K562 (cell line): ENCODE data around the gene WAS. TPM values are rescaled to one million over a fixed set of nuclear protein-coding genes. Genes with fewer than 3 reads are reported as not detected.

Source experiments
- ATAC-seq: fragments of 200-7000 bp; cut with Tn5 transposase; 3 replicates; pipeline ENCODE4 v1.9.1; 2020; ENCODE audit warnings: moderate library complexity
- BruUV-seq: library from RNA; stranded (reverse); fragments of 400-500 nt; replicated peaks from 2 replicates; lab custom pipeline; 2021; lab: Mats Ljungman, UMichigan
- CTCF ChIA-PET: fragments of 300-600 bp; formaldehyde crosslinking; extraction: SDS; loops from one replicate; lab custom pipeline; 2021; ENCODE audit warnings: low intra/inter-chr PET ratio; lab: Yijun Ruan, JAX
- POLR2A ChIA-PET: fragments of 300-600, 350-650 bp; sonication (Branson Sonifier 250); formaldehyde crosslinking; extraction: SDS; loops from one replicate; lab custom pipeline; 2021; ENCODE audit warnings: antibody characterized with exemption, inconsistent platforms; lab: Yijun Ruan, JAX
- DNase-seq, 4 experiments: peaks; one replicate each; pipeline versions ENCODE4 v3.0.0 to v3.0.0-alpha.2; 2011 to 2018; ENCODE audit warnings: low spot score in 3 of 4, mixed read lengths in 3 of 4; ENCODE audit errors: extremely low read depth in 1 of 4
- FAIRE-seq: peaks from 2 replicates; lab custom pipeline; 2011; peaks lifted over from hg19 to GRCh38; lab: Jason Lieb, UNC
- H2AFZ ChIP-seq: 2 replicates; pipeline ENCODE4 v1.6.0; 2011; ENCODE audit warnings: low read depth, low read length, control low read depth, inconsistent platforms
- H3K27ac ChIP-seq: fragments of 200-600 bp; 3 replicates; pipeline ENCODE4 v1.8.0; 2011; ENCODE audit warnings: low read depth, mild to moderate bottlenecking, control low read depth, inconsistent platforms, low read length, moderate library complexity, mixed read lengths; ENCODE audit errors: extremely low read depth
- H3K27me3 ChIP-seq, 2 experiments: fragments of 300-600 bp in 1 of 2; 2 replicates in 1 of 2; 3 replicates in 1 of 2; pipeline versions ENCODE4 v1.6.0 to v1.8.0; 2011; ENCODE audit warnings: inconsistent platforms in 2 of 2, low read length in 2 of 2, mild to moderate bottlenecking in 1 of 2, mixed read lengths in 1 of 2, moderate library complexity in 1 of 2; ENCODE audit not compliant: control insufficient read depth in 2 of 2, insufficient read depth in 2 of 2
- H3K36me3 ChIP-seq: fragments of 300-600 bp; 3 replicates; pipeline ENCODE4 v1.8.0; 2011; ENCODE audit warnings: mild to moderate bottlenecking, low read length, inconsistent platforms; ENCODE audit not compliant: control insufficient read depth, insufficient read depth
- H3K4me1 ChIP-seq, 2 experiments: fragments of 200-600 bp in 1 of 2; replicated peaks in 1 of 2; 2 replicates in 1 of 2; 3 replicates in 1 of 2; pipeline versions ENCODE4 v1.5.1 to v1.8.0; 2011; ENCODE audit warnings: inconsistent platforms in 2 of 2, low read length in 2 of 2, mild to moderate bottlenecking in 1 of 2, mixed read lengths in 1 of 2, moderate library complexity in 1 of 2; ENCODE audit not compliant: control insufficient read depth in 2 of 2, insufficient read depth in 2 of 2
- H3K4me2 ChIP-seq: 2 replicates; pipeline ENCODE4 v1.6.1; 2011; ENCODE audit warnings: low read length, control low read depth, inconsistent platforms, mixed read lengths; ENCODE audit not compliant: insufficient read depth
- H3K4me3 ChIP-seq: fragments of 200-600 bp; sonication (generic), shearing (Covaris generic); 2 replicates; pipeline ENCODE4 v1.5.1; 2016; ENCODE audit warnings: control low read depth, inconsistent platforms
- H3K79me2 ChIP-seq: fragments of 200-600 bp; 3 replicates; pipeline ENCODE4 v1.8.0; 2011; ENCODE audit warnings: low read length, inconsistent platforms; ENCODE audit not compliant: control insufficient read depth, insufficient read depth
- H3K9ac ChIP-seq, 2 experiments: 2 replicates each; pipeline versions ENCODE4 v1.6.0 to v1.6.1; 2011; ENCODE audit warnings: low read depth in 2 of 2, low read length in 2 of 2, control low read depth in 1 of 2, inconsistent platforms in 1 of 2, mild to moderate bottlenecking in 1 of 2, mixed read lengths in 1 of 2; ENCODE audit not compliant: insufficient read depth in 1 of 2
- H3K9me1 ChIP-seq: one replicate; pipeline ENCODE4 v1.6.0; 2011; ENCODE audit warnings: inconsistent platforms, mild to moderate bottlenecking, low read length, moderate library complexity; ENCODE audit not compliant: control insufficient read depth, insufficient read depth
- H3K9me3 ChIP-seq: replicated peaks from 2 replicates; pipeline ENCODE4 v1.5.1; 2011; ENCODE audit warnings: low read depth, low read length, inconsistent platforms; ENCODE audit not compliant: control insufficient read depth, insufficient read depth
- H4K20me1 ChIP-seq: replicated peaks from 2 replicates; pipeline ENCODE4 v1.6.1; 2011; ENCODE audit warnings: low read length, inconsistent platforms, mixed read lengths; ENCODE audit not compliant: control insufficient read depth, insufficient read depth
- POLR2A ChIP-seq: fragments of 450-650 bp; conservative IDR thresholded peaks from 2 replicates; pipeline ENCODE4 v1.6.1; 2016
- POLR2G ChIP-seq: fragments of 200-400 bp; formaldehyde crosslinking; IDR thresholded peaks from 2 replicates; pipeline ENCODE4 v1.6.1; 2017; ENCODE audit warnings: low read depth, mild to moderate bottlenecking, antibody characterized with exemption, low read length, moderate library complexity
- RBM22 ChIP-seq: fragments of 200-400 bp; formaldehyde crosslinking; IDR thresholded peaks from 2 replicates; pipeline ENCODE4 v1.6.1; 2018; ENCODE audit warnings: low read length, low read depth; ENCODE audit not compliant: poor library complexity, severe bottlenecking
- SREBF2 ChIP-seq: sonication (generic); formaldehyde crosslinking; IDR thresholded peaks from 2 replicates; pipeline ENCODE4 v1.4.0; 2020; ENCODE audit warnings: mild to moderate bottlenecking, missing genetic modification reagents
- WGBS: fragments of 100-300 bp; shearing (Covaris generic); methylation state at CpG from one replicate; pipeline ENCODE4 v1.1.6; 2016; ENCODE audit warnings: low coverage, mixed read lengths; ENCODE audit not compliant: insufficient coverage; ENCODE audit errors: missing lambda C conversion rate; 5-methylcytosine and 5-hydroxymethylcytosine counted together
- in situ Hi-C: fragments of 300-500 bp; cut with MboI; formaldehyde crosslinking; loops from 4 replicates; pipeline ENCODE4 v1.15.0; 2018; ENCODE audit warnings: inconsistent platforms, mixed read lengths
- intact Hi-C: fragments of 100-400 bp; cut with micrococcal nuclease; formaldehyde crosslinking; loops from 2 replicates; pipeline ENCODE4 v1.14.2; 2022
- polyA plus RNA-seq, 8 experiments: library from polyadenylated mRNA; depleted of rRNA in 4 of 8; stranded (reverse) in 5 of 8; unstranded in 3 of 8; fragments of >200 nt; fragmentation: Nextera tagmentation in 2 of 8; fragmentation: Illumina TruSeq in 1 of 8; extraction: Ambion mirVana in 2 of 8; extraction: Trizol in 1 of 8; gene quantifications; 2 replicates each; pipeline versions ENCODE4 v1.2.1 to v1.2.3, GENCODE V29; 2011 to 2014; ENCODE audit warnings: inconsistent platforms in 1 of 8, missing spikeins in 1 of 8
- total RNA-seq, 7 experiments: library from RNA; depleted of rRNA in 6 of 7; stranded (reverse); fragments of >200 nt in 6 of 7; fragmentation: Illumina TruSeq in 2 of 7; extraction: Trizol in 2 of 7; gene quantifications; 2 replicates each; pipeline versions ENCODE4 v1.2.1 to v1.2.3, GENCODE V29; 2011 to 2021; ENCODE audit warnings: low replicate concordance in 1 of 7

The WAS gene
- total and polyA plus RNA-seq, 9 of the 15 experiments (the other 6 are each of a cell fraction or from before 2014, with no cell fraction given) = 0.11 to 16.1 (median 3.8) TPM

GRCh38 chrX:48703642-48704481 lies 20.3 kb downstream of the WAS start (continued):
- TF ChIP-seq SREBF2 (CRISPR knock-in tag) = no peak

- H3K27ac ChIP-seq = no peak overlapping the region
- no peaks in the 10 kb centered on the region for H3K9me1 ChIP-seq
- ChIA-PET CTCF (no interaction called here), POLR2A (interaction anchor here (0.7 to 1.5 kb wide), 2 partner anchors 10 to 403 kb away, joined by 3 read pairs; partner anchors contain the start of gene SUV39H1)
- H2AFZ ChIP-seq = no peak overlapping the region
- H3K4me1 ChIP-seq = peaks cover 20 to 26% of the 10 kb centered on the region in 2 experiments
- H3K4me2 ChIP-seq = no peak overlapping the region
- ATAC-seq (no peak), DNase-seq (no peak), FAIRE-seq (no peak)
- H3K9me3 ChIP-seq = no peaks in the 10 kb centered on the region
- peaks cover 42% of the 10 kb centered on the region for H3K79me2 ChIP-seq
- peaks cover 88% of the 10 kb centered on the region for H3K36me3 ChIP-seq
- 98% methylated on average over 6 of the region's 12 CpGs for WGBS
- H3K27me3 ChIP-seq = no peaks in the 10 kb centered on the region
- in situ Hi-C loops (no loop called here), intact Hi-C loops (no loop called here)
- H3K4me3 ChIP-seq = no peak overlapping the region
- peak; percentile 36 for TF ChIP-seq POLR2G
- peak; percentile 41 for TF ChIP-seq RBM22
- TF ChIP-seq POLR2A = no peak
- H3K9ac ChIP-seq = peak overlapping the region in 1 of 2 experiments; percentile 68; a peak in 1 of 4 replicates
- peaks cover 15% of the 10 kb centered on the region for H4K20me1 ChIP-seq
- no TSS peak for BruUV-seq
These were observed 22.3 kb downstream of the WAS start for GRCh38 chrX:48705871-48706270.
